Measurements from ENCODE around the gene GJB6.
"Not testable (repeated sequence)": the region's sequence is repeated elsewhere in the genome, so short reads cannot be mapped to it uniquely, and the experiment has no call there.

The GJB6 gene

DNA sequence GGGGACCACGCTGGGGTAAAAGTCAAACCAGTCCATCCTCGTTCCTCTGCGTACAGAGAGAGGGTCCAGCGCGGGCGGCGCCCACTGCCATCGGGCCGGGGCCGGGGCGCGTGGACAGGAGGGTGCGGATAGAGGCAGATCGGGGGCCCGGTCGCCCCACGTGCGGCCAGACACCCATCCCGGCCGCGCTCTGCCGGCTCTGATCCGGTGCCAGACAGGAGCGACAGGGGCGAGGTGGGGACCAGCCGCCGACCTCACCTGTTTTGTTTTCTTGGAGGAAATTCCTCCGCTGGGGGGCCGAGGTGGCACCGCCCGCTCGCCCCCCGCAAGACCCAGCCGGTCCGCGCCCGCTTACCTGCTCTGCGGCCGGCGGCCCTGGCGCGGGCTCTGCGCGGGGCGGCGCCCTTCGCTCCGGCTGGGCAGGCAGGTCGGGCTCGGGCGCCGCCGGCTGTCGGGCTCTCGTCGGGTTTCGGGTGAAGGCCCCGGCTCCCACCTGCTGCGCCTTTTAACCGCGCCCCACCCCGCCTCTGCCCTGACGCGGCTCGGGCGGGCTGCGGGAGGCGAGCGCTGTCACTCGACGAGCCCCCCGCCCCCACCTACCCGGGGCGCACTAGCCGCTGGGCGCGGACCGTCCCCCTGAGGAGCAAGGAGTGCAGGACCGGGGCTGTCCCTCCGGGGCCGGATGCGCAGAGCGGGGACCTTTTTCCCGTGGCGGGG, at the start of gene GJB6:
Gene GJB6, minus strand, starts transcription at position 481 of the 717 bp plus-strand sequence. CDS start 8,839 bp downstream, outside the sequence.
- H3K27ac ChIP-seq, result no peak within 1 kb of the TSS
- no peak for TF ChIP-seq ZFX (IDR thresholded peaks at IDR 0.05)
- TF ChIP-seq, protein P1, sequence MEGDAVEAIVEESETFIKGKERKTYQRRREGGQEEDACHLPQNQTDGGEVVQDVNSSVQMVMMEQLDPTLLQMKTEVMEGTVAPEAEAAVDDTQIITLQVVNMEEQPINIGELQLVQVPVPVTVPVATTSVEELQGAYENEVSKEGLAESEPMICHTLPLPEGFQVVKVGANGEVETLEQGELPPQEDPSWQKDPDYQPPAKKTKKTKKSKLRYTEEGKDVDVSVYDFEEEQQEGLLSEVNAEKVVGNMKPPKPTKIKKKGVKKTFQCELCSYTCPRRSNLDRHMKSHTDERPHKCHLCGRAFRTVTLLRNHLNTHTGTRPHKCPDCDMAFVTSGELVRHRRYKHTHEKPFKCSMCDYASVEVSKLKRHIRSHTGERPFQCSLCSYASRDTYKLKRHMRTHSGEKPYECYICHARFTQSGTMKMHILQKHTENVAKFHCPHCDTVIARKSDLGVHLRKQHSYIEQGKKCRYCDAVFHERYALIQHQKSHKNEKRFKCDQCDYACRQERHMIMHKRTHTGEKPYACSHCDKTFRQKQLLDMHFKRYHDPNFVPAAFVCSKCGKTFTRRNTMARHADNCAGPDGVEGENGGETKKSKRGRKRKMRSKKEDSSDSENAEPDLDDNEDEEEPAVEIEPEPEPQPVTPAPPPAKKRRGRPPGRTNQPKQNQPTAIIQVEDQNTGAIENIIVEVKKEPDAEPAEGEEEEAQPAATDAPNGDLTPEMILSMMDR (conservative IDR thresholded peaks at IDR 0.05), result no peak; the same call in 1 of the 2 replicates

DNA sequence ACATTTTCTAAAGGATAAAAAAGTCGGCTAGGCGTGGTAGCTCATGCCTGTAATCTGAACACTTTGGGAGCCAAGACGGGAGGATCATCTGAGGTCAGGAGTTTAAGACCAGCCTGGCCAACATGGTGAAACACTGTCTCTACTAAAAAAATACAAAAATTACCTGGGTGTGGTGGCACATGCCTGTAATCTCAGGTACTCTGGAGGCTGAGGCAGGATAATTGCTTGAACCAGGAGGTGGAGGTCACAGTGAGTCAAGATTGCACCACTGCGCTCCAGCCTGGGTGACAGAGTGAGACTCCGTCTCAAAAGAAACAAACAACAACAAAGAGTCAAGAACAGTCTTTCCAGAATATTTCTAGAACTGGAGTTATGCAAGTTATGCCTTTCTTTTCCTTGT, 44.8 kb upstream of the GJB6 start:
- not testable (repeated sequence) for H3K27ac ChIP-seq

DNA sequence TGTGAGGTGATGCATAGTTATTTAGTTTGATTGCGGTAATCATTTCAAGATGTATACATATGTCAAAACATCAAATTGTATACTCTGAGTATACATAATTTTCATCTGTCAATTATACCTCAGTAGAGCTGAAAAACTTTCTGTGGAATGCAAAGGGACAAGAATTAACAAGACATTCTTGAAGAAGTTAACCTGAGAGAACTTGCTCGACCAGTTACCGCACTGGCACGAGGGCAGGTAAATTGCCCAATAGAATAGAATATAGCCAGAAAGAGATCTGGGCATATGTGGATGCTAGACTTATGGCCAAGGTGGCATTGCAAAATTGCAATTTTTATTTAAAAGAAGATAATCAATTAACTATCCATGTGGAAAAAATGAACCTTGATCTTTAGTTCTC, 42.3 kb upstream of the GJB6 start:
- no peak for TF ChIP-seq ZFX (IDR thresholded peaks at IDR 0.05)
- TF ChIP-seq, protein P1 (conservative IDR thresholded peaks at IDR 0.05), result no peak
- no peak overlapping the region for H3K27ac ChIP-seq

DNA sequence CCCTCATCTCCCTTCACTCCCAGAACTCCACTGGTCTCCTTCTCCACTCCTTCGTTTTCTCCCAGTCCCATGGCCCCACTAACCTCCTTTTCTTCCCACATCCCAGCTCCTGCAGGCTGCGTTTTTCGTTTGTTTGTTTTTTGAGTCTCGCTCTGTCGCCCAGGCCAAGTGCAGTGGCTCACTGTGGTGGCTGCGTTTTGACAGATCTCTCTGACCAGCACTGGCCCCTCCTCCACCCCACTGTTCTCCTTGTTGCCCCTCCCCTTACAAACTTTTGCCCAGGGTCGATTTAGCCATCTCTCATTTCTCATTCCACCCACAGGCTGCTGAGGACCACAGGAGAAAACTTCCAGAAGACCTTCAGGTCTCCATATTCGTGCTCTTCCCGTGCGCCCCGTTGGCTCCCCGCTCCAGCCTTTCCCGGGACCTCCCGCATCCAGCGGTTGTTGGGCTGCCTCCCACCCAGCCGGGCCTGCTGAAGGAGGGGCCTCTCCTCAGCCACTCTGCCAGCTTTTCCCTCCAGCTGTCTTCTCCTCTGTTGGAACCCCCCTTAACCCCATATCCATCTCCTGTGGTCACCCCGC, 40.6 kb upstream of the GJB6 start:
- TF ChIP-seq ZFX (IDR thresholded peaks at IDR 0.05), result no peak
- TF ChIP-seq, protein P1 (conservative IDR thresholded peaks at IDR 0.05), result no peak
- no peak overlapping the region for H3K27ac ChIP-seq

DNA sequence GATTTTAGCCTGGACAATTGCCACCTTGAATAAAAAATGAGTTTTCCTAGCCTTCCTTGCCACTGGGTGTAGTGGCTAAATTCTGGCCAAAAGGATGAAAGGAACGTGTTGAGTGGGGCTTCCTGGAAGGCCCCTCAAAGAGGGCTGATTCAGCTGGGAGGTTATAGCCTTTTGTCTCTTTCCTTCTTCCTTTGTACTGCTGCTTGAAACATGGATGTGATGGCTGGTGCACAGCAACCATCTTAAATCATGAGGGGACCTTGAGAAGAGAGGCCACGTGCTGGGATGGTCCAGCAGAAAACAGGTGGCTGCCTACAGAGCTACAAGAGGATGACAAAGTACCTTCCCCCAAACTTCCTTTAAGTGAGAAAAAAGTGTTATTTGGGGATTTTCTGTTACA, 40.0 kb upstream of the GJB6 start:
- TF ChIP-seq, protein P1 (conservative IDR thresholded peaks at IDR 0.05), result no peak
- TF ChIP-seq ZFX (IDR thresholded peaks at IDR 0.05), result no peak
- H3K27ac ChIP-seq, result no peak overlapping the region

DNA sequence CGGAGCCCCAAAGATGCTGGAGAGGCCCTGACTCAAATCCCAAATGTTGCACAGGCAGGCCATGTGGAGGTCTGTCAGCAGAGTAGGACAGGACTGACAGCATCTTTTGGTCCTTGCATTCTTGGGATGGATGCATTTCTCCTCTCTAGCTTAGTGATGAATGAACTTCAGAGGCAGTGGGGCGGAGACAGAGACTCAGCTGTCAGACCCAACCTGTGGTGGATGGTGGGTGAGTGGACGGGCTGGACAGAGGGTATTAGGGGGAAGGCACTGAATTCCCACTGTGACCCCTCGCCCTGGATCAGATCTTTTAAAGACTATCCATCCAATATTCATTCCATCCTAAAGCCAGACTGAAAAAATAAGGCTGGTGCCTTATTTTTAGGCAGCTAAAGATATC, 39.3 kb upstream of the GJB6 start:
- no peak overlapping the region for H3K27ac ChIP-seq
- no peak for TF ChIP-seq ZFX (IDR thresholded peaks at IDR 0.05)
- TF ChIP-seq, protein P1 (conservative IDR thresholded peaks at IDR 0.05), result no peak

DNA sequence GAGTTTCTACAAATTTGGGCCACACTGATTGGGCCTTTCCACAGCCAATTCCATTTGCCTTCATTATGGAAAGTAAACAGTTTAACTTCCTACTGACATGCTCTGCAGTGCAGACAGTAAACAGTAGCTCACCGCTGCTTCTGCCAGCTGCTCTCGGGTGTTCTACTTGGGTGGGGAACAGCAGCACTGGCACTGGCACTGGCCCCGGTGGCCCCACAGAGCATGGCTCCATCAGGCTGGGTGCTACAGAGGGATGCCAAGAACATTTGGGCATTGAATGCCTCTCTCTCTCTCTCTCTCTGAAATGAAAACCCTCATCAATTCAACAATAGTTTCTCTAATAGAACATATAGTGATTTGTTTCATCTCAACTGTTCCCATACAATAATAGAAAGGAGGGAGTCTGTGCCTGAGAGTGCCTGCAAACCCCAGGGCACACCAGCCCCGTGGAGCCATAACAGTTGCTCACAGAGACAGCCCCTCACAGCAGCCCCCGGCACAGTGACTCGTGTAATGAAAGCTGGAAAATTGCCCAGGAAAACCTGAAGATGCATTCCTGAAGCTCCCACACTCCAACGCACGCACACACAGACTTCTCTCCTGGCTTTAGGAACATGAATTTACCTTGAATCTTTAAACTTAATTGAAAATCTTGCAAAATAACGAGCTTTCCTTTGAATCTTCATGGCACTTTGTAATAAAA, 38.2 kb upstream of the GJB6 start:
- no peak for TF ChIP-seq ZFX (IDR thresholded peaks at IDR 0.05)
- TF ChIP-seq, protein P1 (conservative IDR thresholded peaks at IDR 0.05), result no peak
- no peak overlapping the region for H3K27ac ChIP-seq

Data from C4-2B (cell line).